Dermis microvascular lymphatic vessel endothelial cell (primary cell): Measurements from ENCODE around the gene CEP135. TPM values are rescaled to one million over a fixed set of nuclear protein-coding genes. Genes with fewer than 3 reads are reported as not detected.
A peak's percentile ranks its signal among the peaks of the same experiment; 100 is the strongest.
"Not testable (repeated sequence)": the region's sequence is repeated elsewhere in the genome, so short reads cannot be mapped to it uniquely, and the experiment has no call there.

Experiments
- DNase-seq, 2 donors: peaks; one replicate each; pipeline versions ENCODE4 v3.0.0 to v3.0.0-alpha.2; 2010; ENCODE audit warnings: low read depth in 2 of 2
- total RNA-seq: library from RNA; depleted of rRNA; stranded (reverse); fragments of >200 nt; gene quantifications from 2 replicates; pipeline ENCODE4 v1.2.1, GENCODE V29; 2014

Gene CEP135
- total RNA-seq, 1 donor from 2014 or later, result 5.8 TPM

DNA sequence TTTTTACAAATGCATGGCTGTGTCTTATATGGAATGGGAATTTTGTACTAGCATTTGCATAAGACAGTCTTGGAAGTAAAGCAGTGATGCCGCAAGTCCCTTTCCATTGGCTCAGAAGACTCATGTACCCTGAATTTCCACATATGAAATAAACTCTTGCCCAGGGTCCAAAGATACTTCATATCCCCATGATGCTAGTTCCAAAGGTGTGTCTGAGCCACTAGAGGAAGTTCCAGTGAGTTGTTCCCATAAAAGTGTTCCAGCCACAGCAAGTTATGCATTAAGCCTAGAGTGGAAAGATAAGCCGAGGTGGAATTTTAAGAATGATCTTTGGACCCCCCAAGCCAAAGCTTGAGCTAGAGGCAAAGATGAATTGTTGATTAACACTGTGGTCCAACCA is 9.3 kb upstream of the CEP135 start:
- no peak for DNase-seq

DNA sequence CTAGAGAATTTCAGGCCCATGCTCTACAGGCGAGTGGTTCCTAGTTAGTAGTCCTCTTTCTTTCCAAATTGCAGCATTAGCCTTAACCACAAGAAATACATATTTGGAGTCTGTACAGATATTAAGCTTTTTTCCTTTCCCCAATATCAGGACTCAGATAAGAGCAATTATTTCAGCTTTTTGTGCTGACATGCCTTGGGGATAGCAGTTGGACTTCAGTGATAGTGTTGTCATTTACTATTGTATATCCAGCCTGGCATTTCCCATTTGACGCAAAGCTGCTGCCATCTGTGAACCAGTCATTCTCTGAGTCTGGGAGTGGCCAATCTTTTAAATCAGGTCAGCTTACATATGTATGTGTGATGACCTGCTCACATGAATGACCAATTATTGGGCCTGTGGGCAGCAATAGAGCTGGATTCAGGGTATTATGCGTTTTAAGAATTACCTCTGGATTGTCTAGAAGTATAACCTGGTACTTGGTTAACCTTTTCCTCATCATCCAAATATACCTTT is 6.8 kb upstream of the CEP135 start:
- no peak for DNase-seq

DNA sequence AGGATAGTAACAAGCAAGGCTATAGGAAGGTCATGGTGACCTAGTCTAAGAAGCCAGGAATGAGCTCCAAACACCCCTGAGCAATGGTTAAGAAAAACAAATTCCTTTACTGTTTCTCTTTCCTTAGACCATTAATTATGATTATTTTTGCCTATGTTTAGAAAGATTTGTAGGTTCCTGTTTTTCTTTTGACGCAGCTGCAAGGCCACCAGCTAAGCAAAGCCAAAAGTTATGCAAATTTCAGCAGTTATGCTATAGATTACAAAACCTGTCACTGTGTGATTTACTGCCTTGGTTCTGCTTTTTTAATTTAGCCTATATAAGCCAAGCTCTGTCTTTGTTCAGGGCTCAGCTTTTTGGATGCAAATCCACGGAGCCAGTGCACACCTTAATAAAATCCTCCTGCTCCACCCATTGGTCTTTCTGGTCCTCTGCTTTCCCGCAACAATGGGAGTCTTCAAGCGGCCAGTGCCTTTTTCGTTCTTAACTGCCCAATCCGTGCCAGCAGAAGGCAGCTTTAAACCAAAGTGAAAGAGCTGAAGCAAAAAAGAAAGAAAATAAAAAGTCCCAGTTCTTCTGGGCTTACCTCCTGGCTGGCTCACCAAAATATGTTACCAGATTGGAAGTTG is 1.4 kb upstream of the CEP135 start:
- DNase-seq, result no peak

DNA sequence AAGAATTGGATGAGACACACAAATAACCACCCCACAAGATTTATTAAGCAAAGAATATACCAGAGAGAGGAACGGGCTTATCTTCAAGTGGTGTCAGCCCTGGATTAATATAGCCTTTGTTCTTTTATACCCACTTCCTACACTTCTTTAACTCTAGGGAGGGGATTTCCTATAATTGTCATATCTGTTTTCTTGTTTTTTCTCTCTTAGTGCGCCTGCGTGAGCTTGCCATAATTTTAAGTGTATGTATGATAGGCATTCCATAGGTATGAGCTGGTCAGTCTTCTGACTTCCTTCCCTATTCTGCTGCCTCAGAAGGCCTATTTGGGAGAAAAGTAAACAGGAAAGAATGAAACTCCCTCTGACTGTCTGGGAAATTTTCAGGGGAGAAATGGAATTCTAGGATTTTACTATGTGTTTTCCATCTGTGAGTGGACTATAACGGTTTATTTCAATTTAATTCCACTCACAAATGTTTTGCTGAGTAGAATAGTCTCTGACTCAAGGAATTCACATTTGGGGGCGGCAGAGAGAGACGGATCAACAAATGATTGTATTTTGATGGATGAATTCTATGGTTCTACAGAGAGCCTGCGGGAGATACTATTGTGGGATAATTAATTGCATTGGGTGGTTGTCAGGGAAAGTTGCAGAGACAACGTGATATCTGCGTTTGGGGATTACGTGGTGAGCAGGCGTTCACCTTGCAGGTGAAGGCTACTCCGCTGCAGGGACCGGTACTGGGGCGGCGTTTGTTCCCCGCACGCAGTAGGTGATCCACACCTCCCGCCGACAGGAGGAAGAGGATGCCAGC is 626 bp upstream of the CEP135 start:
- peak; percentile 66 to 98 for DNase-seq

DNA sequence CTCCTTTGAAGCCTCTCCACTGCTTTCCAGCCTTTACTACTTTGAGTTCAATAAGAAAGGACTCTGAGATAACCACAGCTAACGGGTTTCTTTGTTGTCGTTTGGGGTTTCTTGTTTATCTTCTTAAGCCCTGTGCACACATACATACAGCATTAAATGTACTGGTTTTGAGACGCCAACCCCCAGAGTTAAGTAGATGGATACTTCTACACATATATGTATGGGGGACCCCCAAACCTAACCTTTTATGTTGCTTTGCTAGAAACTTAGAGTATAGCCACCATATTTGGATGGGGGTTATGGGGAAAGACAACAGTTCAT is 697 bp downstream of the CEP135 start:
- DNase-seq, result no peak

DNA sequence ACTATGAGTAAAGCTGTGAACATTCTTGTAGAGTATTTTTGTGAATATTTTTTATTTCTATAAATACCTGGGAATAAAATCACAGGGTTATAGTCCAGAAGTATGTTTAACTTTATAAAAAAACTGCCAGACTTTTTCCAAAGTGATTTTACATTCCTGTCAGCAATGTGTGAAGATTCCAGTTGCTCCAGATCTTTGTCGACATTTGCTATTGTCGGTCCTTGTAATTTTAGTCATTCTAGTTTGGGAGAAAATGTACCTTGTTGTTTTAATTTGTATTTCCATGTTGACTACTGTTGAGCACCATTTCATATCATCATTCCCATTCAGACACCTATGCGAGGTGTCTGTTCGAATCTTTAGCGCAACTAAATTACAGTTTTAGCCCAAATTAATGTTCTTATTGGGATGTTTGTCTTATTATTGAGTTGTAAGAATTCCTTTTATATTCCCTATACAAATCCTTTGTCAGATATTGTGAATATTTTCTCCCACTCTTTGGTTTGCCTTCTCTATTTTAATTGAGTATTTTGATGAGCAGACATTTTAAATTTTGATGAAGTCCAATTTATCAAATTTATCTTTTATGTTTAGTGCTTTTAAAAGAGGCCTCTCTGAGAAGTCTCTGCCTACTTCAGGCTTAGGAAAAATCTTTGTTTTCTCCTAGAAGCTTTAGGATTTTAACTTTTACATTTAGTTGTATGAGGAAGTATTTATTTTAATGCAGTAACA is 2.6 kb downstream of the CEP135 start:
- no peak for DNase-seq

DNA sequence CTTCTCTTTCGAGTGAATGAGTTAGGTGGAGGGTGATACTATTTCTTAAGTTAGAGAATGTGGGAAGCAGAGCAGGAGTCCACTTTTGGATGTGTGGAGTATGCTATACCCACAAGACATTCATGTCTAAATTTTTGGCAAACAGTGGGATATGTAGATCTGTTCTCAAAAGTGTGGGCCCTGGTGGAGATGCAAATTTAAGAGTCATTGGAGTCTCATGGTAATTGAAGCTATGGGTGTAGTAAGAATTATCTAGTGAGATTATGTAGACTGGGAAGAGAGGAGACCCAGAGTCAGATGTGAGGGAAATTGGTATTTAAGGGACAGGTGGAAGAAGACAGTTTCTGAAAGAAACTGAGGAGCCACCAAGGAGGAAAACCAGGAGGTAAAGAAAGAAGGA is 7.0 kb downstream of the CEP135 start:
- DNase-seq, result no peak

DNA sequence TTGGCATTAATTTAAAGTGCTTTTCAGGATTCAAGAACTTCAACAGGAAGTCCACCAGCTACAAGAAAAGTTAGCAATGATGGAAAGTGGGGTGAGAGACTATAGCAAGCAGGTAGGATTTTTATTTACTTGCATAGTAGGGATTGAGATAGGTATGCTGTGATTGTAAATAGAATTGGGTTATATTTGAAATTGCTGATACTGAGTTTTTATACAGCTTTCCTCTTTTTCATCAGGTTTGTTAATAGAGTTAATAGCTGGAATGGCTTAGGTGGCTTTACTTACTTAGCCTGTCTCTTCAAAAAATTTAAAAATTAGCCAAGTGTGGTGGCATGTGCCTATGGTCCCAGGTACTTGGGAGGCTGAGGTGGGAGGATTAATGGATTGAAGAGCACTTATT is 10.9 kb downstream of the CEP135 start:
- DNase-seq, result no peak

DNA sequence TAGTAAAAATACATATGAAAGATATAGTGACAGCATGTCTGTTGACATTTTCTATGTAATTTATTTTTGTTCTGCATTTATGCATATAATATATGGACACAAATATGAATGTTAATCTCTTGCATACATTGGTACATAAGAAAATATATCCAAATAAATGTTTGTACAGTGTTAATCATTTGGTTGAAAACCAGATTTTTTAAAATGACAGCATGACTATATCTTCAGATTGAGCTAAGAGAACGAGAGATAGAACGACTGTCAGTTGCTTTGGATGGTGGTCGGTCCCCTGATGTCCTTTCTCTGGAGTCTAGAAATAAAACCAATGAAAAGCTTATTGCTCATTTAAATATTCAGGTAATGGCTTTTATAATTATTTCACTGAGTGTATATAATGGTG is 15.3 kb downstream of the CEP135 start:
- no peak for DNase-seq

DNA sequence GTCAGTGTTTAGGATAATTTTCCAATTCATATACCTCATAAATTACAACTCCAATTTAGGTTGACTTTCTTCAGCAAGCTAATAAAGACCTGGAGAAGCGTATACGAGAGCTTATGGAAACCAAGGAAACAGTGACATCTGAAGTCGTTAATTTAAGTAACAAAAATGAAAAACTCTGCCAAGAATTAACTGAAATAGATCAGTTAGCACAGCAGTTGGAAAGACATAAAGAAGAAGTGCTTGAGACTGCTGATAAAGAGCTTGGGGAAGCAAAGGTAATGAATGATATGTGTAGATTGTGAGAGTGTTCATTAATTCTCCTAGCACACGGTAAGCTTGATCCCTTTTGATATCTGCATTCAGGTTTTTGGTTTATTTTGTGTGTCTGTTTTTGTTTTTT is 16.8 kb downstream of the CEP135 start:
- DNase-seq, result no peak

DNA sequence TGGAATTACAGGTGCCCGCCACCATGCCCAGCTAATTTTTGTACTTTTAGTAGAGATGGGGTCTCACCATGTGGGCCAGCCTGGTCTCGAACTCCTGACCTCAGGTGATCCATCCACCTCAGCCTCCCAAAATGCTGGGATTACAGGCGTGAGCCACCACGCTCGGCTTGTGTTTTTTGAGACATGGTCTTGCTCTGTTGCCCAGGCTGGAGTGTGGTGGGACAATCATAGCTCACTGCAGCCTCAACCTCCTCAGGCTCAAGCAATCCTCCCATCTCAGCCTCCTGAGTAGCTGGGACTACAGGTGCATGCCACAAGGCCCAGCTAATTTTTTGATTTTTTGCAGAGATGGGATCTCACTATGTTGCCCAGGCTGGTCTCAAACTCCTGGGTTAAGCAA is 17.6 kb downstream of the CEP135 start:
- not testable (repeated sequence) for DNase-seq

DNA sequence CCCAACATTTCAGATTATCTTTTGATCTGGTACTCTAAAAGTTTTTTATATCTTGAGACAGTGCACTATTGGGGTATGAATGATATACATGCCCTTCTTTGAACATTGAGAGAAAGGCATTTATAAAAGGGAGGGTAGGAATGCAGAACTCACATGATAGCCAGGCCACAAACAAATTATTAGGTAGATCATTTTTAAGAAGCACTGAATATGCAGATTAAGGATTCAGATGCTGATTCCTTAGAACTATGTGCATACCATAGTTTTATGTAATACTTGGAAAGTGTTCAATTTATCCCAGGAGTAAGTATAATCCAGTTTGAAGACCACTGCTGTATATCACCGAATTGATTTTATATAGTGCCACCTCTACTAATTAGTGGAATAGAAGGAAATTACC is 18.6 kb downstream of the CEP135 start:
- no peak for DNase-seq

DNA sequence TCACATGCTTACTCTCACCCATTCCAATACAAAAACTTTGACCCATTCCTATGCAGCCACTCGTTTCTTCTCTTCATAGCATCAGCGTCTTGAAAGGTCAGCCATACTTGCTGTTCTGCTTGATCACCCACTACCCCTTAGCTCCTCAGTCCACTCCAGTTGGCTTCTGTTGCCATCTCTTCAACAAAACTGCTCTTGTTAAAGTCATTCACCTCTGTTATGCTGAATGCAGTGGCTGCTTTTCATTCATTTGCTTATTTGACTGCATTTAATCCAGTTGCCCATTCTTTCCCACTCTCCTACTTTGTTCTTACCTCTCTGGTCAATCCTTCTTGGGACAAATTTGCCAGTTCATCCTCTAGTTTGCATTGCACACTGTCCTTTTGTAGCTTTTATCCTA is 24.9 kb downstream of the CEP135 start:
- no peak for DNase-seq

DNA sequence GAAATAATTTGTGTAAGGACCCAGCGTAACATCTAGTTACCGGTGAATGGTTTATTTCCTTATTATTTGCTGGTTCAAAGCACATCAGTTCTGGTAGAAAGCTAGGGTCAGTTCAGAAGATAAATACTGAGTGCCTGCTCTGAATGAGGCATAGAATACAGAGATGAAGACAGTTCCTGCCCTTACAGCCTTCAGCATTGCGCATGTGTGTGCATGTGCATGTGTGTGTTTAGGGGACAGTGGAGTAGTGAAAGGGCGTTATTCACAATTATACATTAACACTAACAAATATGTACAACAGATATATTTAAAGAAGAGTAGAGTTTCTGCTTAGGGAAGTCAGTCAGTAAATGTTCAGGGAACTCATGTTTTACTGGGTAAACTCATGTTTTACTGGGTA is 29.1 kb downstream of the CEP135 start:
- no peak for DNase-seq

DNA sequence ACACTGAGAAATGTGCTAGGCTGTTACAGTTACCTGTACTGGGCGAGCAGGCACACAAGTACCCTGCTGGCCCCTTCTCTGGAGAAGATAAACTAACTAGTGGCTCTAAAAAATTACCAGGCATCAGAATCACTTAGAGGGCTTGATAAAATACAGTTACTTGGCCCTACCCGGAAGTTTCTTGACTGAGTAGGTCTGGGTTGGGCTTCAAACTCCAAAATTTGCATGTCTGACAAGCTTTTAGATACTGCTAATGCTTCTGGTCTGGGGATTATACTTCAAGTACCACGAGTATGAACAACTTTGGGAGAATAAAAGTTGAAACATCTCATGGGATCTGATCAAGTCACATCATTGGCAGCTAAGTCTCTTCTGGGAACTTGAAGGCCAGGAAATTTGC is 30.8 kb downstream of the CEP135 start:
- DNase-seq, result no peak

DNA sequence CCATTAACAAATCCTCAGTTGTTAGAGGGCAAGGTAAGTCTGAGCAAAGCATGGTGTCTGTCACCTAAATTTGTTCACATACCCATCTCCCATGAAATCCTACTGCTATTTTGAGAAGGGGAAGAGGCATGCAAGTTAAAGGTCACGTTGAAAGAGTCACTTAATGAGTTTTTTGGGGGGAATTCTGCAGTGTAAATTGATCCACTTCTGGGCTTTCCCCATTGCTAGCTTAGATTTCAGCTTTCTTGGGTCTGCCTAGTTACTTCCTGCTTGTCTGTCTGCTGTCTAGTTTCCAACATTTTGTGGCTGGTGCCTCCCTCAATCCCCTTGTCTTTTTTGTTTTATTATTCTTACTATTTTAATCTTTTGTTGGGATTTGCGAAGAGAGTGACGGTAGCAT is 32.0 kb downstream of the CEP135 start:
- DNase-seq, result no peak

DNA sequence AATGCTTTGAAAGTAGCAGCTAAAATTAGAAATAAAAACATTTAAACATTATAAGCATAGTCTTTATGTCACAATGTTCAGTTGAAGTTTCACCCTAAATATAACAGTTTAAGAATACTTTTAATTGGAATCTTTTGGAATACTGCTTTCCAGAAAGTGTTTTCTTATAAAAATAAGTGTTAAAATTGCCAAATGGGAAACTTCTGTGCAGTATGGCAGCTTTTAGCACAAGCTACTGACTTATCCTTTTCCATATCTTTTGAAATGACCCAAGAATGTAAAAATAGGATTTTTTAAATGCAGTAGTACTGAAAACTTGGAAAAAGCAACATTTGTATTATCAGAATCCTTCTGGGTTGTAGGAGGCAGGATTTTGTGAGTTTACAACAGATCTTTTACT is 34.2 kb downstream of the CEP135 start:
- no peak for DNase-seq

DNA sequence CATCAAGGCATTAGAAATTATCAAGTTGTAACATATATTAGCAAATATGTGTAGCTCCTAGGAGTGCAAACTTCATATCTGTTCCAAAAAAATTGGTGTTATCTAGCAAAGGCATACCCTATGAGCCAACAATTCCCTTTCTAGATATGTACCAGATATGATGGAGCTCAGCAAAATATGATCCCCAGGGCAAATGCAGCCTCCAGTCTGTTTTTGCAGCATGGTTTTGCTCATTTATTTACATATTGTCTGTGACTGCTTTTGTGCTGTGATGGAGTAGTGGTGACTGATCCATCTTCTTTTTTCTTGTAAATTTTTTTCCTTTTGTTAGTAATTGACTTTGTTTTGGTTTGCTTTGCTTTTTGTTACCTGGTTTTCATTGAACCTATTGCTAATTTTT is 41.0 kb downstream of the CEP135 start:
- DNase-seq, result no peak

DNA sequence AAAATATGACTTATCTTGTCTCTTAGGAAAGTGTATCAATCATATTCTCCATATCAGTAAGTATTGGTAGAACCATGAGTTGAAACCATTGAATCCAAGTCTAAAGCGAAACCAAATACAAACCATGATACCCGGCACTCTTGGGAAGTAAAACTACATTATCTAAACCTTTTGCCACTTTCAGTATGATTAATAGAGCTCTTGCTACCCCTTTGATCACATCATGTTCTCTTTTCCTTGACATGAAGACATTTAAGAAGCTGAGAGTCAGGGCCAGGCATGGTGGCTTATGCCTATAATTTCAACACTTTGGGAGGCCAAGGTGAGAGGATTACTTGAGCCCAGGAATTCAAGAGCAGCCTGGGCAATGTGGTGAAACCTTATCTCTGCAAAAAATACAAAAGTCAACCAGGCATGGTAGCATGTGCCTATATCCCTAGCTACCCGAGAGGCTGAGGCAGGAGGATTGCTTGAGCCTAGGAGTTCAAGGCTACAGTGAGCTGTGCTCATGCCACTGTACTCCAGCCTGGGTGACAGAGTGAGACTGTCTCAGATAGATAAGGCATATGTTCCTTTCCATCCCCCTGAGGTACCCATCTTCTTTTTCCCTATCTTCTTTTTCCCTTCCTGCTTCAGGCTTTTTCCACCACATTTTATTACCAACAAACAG is 45.4 kb downstream of the CEP135 start:
- no peak for DNase-seq

DNA sequence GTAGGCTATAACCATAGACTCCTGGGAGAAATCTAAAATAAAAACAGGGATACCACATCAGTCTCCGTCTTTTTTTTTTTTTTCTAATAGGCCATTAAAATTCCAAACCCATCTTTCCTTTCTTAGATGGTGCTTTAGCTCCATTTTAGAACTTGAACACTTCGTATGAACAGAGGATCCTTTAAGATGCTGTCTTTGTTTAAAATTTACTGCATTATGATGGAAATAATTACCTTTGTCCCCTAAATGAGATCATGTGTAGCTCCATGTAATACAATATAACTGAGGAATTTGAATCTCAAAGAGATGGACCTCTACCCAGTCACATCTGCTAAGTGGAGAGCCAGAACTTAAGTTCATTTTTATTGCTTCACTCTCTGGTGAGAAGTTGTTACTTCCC is 47.9 kb downstream of the CEP135 start:
- DNase-seq, result no peak

DNA sequence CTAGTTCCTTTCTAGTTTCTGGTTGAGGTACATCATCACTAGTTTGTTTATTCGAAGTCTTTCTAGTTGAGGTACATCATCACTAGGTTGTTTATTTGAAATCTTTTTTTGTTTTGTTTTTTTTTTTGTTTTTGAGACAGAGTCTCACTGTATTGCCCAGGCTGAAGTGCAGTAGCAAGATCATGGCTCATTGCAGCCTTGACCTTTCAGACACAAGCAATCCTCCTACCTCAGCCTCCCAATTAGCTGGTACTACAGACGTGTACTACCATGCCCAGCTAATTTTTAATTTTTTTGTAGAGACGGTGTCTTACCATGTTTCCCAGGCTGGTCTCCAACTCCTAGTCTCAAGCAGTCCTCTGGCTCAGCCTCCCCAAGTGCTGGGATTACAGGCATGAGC is 54.9 kb downstream of the CEP135 start:
- no peak for DNase-seq

DNA sequence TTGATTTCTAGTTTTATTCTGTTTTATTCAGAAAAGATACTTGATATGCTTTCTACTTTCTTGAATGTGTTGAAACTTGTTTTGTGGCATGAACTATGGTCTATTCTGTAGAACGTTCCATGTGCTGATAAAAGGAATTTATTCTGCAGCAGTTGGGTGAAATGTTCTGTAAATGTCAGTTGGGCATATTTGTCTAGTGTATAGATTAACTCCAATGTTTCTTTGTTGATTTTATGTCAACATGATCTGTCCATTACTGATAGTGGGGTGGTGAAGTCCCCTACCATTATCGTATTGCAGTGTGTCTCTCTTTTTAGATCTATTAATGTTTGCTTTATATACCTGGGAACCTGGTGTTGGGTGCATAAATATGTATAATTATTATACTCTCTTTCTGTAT is 55.5 kb downstream of the CEP135 start:
- no peak for DNase-seq
